ENCODE measurements around the gene FERMT1. TPM values are rescaled to one million over a fixed set of nuclear protein-coding genes. Genes with fewer than 3 reads are reported as not detected.

The FERMT1 gene
- polyA plus RNA-seq, 1 experiment, result 2.8 TPM

DNA sequence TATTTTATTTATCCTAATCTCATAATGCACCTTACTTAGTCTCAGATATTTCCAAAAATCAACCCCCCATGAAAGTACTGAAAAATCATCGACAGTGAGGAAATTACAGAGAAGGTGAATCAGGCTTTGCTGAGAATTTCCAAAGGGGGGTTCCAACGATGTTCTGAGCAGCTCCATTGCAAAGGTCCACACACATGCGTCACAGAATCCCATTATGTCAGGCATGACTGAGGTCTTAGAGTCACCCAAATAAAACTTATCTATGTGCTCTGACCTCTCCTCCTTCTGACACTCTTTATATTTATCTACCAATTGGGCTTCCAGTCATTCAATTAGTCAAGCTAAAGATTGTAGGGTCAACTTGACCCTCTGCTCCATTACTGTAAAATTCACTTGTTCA, 56.2 kb downstream of the FERMT1 start:
- Histone ChIP-seq H3K27ac (ENCODE audit: low read depth, low read length) (no peak overlapping the region), H3K9me3 (ENCODE audit: control insufficient read depth, insufficient read depth, low read length) (no peaks in the 10 kb centered on the region), H3K27me3 (ENCODE audit: control insufficient read depth, insufficient read depth, low read length) (no peaks in the 10 kb centered on the region), H3K4me3 (ENCODE audit: low read depth, low read length) (no peak overlapping the region)
- no peak for DNase-seq (ENCODE audit: low read depth, low spot score)
- CTCF ChIA-PET, result interaction anchor here (1.1 kb wide), 1 partner anchor 11 kb away, joined by 4 read pairs; no protein-coding TSS in a partner anchor
- TF ChIP-seq, protein P1, sequence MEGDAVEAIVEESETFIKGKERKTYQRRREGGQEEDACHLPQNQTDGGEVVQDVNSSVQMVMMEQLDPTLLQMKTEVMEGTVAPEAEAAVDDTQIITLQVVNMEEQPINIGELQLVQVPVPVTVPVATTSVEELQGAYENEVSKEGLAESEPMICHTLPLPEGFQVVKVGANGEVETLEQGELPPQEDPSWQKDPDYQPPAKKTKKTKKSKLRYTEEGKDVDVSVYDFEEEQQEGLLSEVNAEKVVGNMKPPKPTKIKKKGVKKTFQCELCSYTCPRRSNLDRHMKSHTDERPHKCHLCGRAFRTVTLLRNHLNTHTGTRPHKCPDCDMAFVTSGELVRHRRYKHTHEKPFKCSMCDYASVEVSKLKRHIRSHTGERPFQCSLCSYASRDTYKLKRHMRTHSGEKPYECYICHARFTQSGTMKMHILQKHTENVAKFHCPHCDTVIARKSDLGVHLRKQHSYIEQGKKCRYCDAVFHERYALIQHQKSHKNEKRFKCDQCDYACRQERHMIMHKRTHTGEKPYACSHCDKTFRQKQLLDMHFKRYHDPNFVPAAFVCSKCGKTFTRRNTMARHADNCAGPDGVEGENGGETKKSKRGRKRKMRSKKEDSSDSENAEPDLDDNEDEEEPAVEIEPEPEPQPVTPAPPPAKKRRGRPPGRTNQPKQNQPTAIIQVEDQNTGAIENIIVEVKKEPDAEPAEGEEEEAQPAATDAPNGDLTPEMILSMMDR (IDR thresholded peaks at IDR 0.05; ENCODE audit: low read depth, low read length), result no peak
- POLR2A ChIA-PET, result no interaction called here

DNA sequence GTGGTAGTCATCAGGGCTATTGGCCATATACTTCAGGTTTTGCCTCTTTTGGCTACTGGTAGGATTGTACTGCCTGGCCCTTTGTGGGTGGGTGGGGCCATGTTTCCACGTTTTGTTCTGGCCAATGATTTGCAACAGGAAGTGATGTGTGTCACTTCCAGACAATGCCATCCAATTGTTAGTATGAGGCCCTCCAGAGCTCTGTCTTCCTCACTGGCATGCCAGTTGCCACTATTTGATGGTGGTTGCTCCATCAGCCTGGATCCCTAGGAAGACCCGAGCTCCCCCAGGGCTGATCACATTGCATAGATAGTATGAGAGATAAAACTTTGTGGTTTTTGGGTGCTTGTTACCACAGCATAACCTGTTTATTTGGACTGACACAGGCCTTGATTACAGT, 61.3 kb downstream of the FERMT1 start:
- TF ChIP-seq, protein P1 (IDR thresholded peaks at IDR 0.05; ENCODE audit: low read depth, low read length), result no peak
- Histone ChIP-seq H3K9me3 (ENCODE audit: control insufficient read depth, insufficient read depth, low read length) (no peaks in the 10 kb centered on the region), H3K27me3 (ENCODE audit: control insufficient read depth, insufficient read depth, low read length) (peaks cover 10% of the 10 kb centered on the region), H3K4me3 (ENCODE audit: low read depth, low read length) (no peak overlapping the region), H3K27ac (ENCODE audit: low read depth, low read length) (no peak overlapping the region)
- POLR2A ChIA-PET, result no interaction called here
- CTCF ChIA-PET, result interaction anchor here (0.6 to 1.0 kb wide), 2 partner anchors 17 to 265 kb away, joined by 3 to 4 read pairs; no protein-coding TSS in a partner anchor
- DNase-seq (ENCODE audit: low read depth, low spot score), result no peak

DNA sequence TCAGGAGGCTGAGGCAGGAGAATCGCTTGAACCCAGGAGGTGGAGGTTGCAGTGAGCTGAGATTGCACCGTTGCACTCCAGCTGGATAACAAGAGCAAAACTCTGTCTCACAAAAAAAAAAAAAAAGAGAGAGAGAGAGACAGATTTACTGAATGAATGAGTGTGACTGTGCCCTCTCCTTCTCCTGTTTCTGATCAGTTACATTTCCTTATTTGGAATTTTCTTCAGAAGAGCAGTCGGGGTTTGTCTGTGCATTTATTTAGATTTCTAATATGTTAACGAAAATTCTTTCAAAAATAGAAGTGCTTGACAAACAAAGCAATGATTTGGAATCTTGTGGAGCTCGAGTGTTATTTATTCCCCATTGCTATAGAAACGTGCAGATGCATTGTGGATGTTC, 62.6 kb downstream of the FERMT1 start:
- DNase-seq (ENCODE audit: low read depth, low spot score), result no peak
- ChIA-PET CTCF (no interaction called here), POLR2A (no interaction called here)

DNA sequence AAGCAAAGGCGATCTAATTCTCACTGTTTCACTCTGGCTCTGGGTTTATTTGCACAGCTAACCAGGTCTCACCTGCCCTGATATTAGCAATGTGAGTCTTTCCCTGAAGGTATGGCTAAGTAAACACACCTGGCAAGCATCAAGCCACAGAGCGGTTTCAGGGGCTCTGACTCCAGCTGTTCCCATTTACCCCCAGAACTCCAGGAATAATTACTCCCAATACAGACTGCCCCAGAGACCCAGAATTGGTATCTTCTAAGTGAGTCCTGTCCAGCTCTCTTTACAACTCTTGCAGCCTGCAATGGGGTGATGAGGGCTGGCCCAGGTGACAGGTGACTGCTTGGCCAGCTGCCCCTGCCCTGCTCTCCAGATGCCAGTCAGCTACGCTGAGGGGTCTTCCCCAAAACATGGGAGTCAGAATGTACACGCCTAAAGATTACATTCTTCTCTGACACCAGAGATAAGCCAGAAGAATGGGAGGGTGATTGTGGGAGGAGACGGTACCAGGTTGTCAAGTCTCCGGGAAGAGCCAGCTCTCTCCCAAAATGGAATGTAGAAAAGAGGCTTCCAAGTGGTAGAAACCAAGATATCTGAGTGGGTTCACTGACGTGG, 64.0 kb downstream of the FERMT1 start:
- Histone ChIP-seq H3K9me3 (ENCODE audit: control insufficient read depth, insufficient read depth, low read length) (no peaks in the 10 kb centered on the region; the same call in 1 of the 2 replicates), H3K4me3 (ENCODE audit: low read depth, low read length) (no peak overlapping the region), H3K27me3 (ENCODE audit: control insufficient read depth, insufficient read depth, low read length) (peaks cover 14% of the 10 kb centered on the region), H3K27ac (ENCODE audit: low read depth, low read length) (no peak overlapping the region)
- DNase-seq (ENCODE audit: low read depth, low spot score), result no peak
- TF ChIP-seq, protein P1 (IDR thresholded peaks at IDR 0.05; ENCODE audit: low read depth, low read length), result no peak
- ChIA-PET CTCF (interaction anchor here (1.7 kb wide), 1 partner anchor 10 kb away, joined by 3 read pairs; no protein-coding TSS in a partner anchor), POLR2A (no interaction called here)

More for the DNA sequence above, 62.6 kb downstream of the FERMT1 start:
- H3K27me3 ChIP-seq (ENCODE audit: control insufficient read depth, insufficient read depth, low read length), result peaks cover 14% of the 10 kb centered on the region
- H3K27ac ChIP-seq (ENCODE audit: low read depth, low read length), result no peak overlapping the region
- no peak overlapping the region for H3K4me3 ChIP-seq (ENCODE audit: low read depth, low read length)
- H3K9me3 ChIP-seq (ENCODE audit: control insufficient read depth, insufficient read depth, low read length), result no peaks in the 10 kb centered on the region; the same call in 1 of the 2 replicates
- TF ChIP-seq, protein P1 (IDR thresholded peaks at IDR 0.05; ENCODE audit: low read depth, low read length), result no peak

DNA sequence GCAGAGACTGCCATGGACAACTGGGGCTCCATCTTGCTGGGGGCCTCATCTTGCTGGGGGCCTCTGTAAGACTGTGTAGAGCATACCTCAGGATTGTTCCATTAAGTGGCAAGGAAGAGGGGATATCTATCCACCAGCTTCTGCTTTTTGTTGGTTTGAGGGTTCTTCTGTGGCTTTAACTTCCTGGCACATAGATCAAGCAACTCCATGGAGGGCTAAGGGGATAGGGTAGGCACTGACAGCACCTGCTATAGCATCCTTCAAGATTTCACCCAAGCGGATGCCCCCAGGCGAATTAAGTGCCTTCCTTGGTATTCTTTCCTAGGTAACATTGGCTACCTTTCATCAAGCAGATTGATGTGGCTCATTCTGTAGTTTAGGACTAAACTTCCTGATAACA, 65.1 kb downstream of the FERMT1 start:
- Histone ChIP-seq H3K27me3 (ENCODE audit: control insufficient read depth, insufficient read depth, low read length) (peaks cover 21% of the 10 kb centered on the region), H3K9me3 (ENCODE audit: control insufficient read depth, insufficient read depth, low read length) (no peaks in the 10 kb centered on the region; the same call in 1 of the 2 replicates), H3K4me3 (ENCODE audit: low read depth, low read length) (no peak overlapping the region), H3K27ac (ENCODE audit: low read depth, low read length) (no peak overlapping the region)
- TF ChIP-seq, protein P1 (IDR thresholded peaks at IDR 0.05; ENCODE audit: low read depth, low read length), result no peak
- ChIA-PET CTCF (no interaction called here), POLR2A (no interaction called here)
- DNase-seq (ENCODE audit: low read depth, low spot score), result no peak
